Right hindlimb (tissue), 1 donor: ENCODE data around the gene CHST13.

Source experiments
- DNase-seq: peaks from one replicate; pipeline ENCODE4 v3.0.0-alpha.2; 2018

CHST13 gene

GRCh38 chr3:126543457-126544061 lies 19.6 kb downstream of the CHST13 start:
- peak; percentile 11 for DNase-seq

- DNase-seq: peak; percentile 9
Observed at GRCh38 chr3:126544596-126545281, 20.8 kb downstream of the CHST13 start.

- DNase-seq: no peak
Observed at GRCh38 chr3:126545544-126545943, 21.6 kb downstream of the CHST13 start.

- peak; percentile 5 for DNase-seq
Observed at GRCh38 chr3:126546013-126546412, 22.1 kb downstream of the CHST13 start.

- DNase-seq: no peak
Observed at GRCh38 chr3:126546549-126547239, 22.7 kb downstream of the CHST13 start.

GRCh38 chr3:126547721-126548120 lies 23.8 kb downstream of the CHST13 start:
- peak; percentile 14 for DNase-seq

- peak; percentile 12 for DNase-seq
Observed at GRCh38 chr3:126548556-126549466, 24.9 kb downstream of the CHST13 start.

- DNase-seq: peak; percentile 9
Observed at GRCh38 chr3:126549861-126550487, 26.0 kb downstream of the CHST13 start.

- DNase-seq: peak; percentile 17
Observed at GRCh38 chr3:126550488-126551051, 26.6 kb downstream of the CHST13 start.

GRCh38 chr3:126551121-126551838 lies 27.3 kb downstream of the CHST13 start:
- DNase-seq: peak; percentile 48

GRCh38 chr3:126551839-126552687 lies 28.1 kb downstream of the CHST13 start:
- no peak for DNase-seq

- peak; percentile 36 for DNase-seq
Observed at GRCh38 chr3:126552688-126553283, 28.8 kb downstream of the CHST13 start.

GRCh38 chr3:126553284-126554084 lies 29.5 kb downstream of the CHST13 start:
- peak; percentile 9 for DNase-seq

GRCh38 chr3:126554560-126555525 lies 30.9 kb downstream of the CHST13 start:
- peak; percentile 11 for DNase-seq

- DNase-seq: peak; percentile 11
Observed at GRCh38 chr3:126555795-126556636, 32.1 kb downstream of the CHST13 start.

- DNase-seq: peak; percentile 11
Observed at GRCh38 chr3:126556637-126557414, 32.9 kb downstream of the CHST13 start.
